Suprapubic skin (tissue), 4 donors: ENCODE results near the gene VPS8.

Experiments used
- EP300 ChIP-seq: sonication (generic); formaldehyde crosslinking; IDR thresholded peaks from one replicate; pipeline ENCODE4 v1.6.1; 2017; ENCODE audit warnings: antibody characterized with exemption
- POLR2A ChIP-seq, 2 donors: fragments of 450-650 bp; IDR thresholded peaks; one replicate each; pipeline ENCODE4 v1.6.1; 2017; ENCODE audit warnings: antibody characterized with exemption in 2 of 2, mild to moderate bottlenecking in 2 of 2, moderate library complexity in 2 of 2
- POLR2AphosphoS5 ChIP-seq, 3 donors: sonication (generic); formaldehyde crosslinking; IDR thresholded peaks; one replicate each; pipeline ENCODE4 v1.6.1; 2017; ENCODE audit warnings: antibody characterized with exemption in 3 of 3
- TF ChIP-seq, protein P1 (sequence below), 2 donors: fragments of 200-600 bp in 1 of 2; fragments of 450-650 bp in 1 of 2; sonication (generic) in 1 of 2; IDR thresholded peaks; one replicate each; pipeline ENCODE4 v1.5.1; 2016 to 2019; ENCODE audit warnings: antibody characterized with exemption in 2 of 2, mild to moderate bottlenecking in 1 of 2, moderate library complexity in 1 of 2

DNA sequence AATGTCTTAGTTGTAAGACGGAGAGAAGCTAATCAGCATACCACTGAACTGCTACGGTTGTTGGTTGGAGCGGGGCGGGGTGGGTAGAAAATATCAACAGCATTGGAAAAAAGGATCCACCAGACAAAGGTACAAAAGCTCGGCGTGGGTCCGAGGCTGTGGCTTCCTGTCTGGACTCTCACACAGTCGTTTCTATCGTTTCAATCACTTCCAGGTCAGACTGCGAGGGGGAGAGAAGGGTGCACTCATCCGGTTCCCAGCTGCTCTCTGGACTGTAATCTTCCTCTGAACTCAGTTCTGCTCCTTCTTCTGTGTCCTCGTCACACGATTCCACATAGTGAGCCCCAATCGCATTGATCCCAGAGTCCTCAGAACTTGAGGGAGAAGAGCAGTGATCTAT is 270.9 kb downstream of the VPS8 start:
- TF ChIP-seq, protein P1, sequence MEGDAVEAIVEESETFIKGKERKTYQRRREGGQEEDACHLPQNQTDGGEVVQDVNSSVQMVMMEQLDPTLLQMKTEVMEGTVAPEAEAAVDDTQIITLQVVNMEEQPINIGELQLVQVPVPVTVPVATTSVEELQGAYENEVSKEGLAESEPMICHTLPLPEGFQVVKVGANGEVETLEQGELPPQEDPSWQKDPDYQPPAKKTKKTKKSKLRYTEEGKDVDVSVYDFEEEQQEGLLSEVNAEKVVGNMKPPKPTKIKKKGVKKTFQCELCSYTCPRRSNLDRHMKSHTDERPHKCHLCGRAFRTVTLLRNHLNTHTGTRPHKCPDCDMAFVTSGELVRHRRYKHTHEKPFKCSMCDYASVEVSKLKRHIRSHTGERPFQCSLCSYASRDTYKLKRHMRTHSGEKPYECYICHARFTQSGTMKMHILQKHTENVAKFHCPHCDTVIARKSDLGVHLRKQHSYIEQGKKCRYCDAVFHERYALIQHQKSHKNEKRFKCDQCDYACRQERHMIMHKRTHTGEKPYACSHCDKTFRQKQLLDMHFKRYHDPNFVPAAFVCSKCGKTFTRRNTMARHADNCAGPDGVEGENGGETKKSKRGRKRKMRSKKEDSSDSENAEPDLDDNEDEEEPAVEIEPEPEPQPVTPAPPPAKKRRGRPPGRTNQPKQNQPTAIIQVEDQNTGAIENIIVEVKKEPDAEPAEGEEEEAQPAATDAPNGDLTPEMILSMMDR (IDR thresholded peaks at IDR 0.05): no peak
- TF ChIP-seq POLR2A (IDR thresholded peaks at IDR 0.05): no peak
- no peak for TF ChIP-seq EP300
- no peak for TF ChIP-seq POLR2AphosphoS5 (IDR thresholded peaks at IDR 0.05)
